ENCODE results near the gene SLC9A7. TPM values are rescaled to one million over a fixed set of nuclear protein-coding genes. Genes with fewer than 3 reads are reported as not detected.
A peak's percentile ranks its signal among the peaks of the same experiment; 100 is the strongest.

Gene SLC9A7
- polyA plus RNA-seq, 2 of the 4 experiments (the other 2 are of a cell fraction): 9.8 to 21.1 TPM

DNA sequence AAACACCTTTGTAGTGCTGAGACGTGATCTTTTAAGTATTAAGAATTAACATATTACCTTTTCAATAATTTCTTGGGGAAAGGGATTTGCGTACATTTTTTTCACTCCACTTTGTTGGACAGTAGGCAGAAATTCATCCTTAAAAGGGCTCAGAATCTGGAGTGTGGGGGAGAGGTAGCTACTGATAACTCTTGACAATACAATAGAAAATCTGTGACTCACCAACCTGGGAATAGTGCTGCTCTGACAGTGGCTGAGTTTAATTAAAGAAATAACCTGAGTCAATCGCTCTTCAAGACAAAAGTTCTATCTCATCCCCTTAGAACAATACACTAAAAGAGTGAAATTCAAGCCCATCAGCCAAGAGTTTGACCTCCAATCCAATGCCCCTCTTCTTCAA is 60.2 kb downstream of the SLC9A7 start:
- ChIA-PET POLR2A (no interaction called here), CTCF (interaction anchor here (1.1 kb wide), 1 partner anchor 10 kb away, joined by 3 read pairs; no protein-coding TSS in a partner anchor)
- H3K4me1 ChIP-seq: no peaks in the 10 kb centered on the region

DNA sequence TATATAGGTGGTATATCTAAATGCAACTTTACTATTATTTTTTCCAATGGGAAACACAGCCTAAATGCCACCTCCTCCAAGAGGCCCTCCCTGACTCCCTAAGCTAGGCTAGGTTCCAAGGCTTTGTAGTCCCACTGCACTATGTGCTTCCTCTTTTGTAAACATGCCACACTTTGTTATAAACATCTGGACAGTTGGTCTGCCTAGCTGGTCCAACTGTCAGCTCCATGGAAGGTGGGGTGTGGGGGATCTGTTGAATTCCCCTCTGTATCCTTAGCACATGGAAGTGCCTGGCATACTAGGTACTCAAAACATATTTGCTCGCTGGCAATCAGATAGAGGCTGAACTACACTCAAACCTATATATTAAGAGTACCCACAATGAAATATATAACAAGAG is 63.4 kb downstream of the SLC9A7 start:
- H3K4me3 ChIP-seq: no peak overlapping the region
- no peak overlapping the region for H3K4me2 ChIP-seq
- no peak for DNase-seq (ENCODE audit: low read depth in 1 of 2, low spot score in 1 of 2)
- POLR2A ChIA-PET: no interaction called here
- no peak overlapping the region for H3K27ac ChIP-seq
- H3K9me3 ChIP-seq: no peaks in the 10 kb centered on the region
- CTCF ChIA-PET: no interaction called here
- no peaks in the 10 kb centered on the region for H3K4me1 ChIP-seq
- WGBS (ENCODE audit: missing lambda C conversion rate): 84% methylated on average over 1 of the region's 1 CpG
- ATAC-seq: no peak
- no peak for TF ChIP-seq MAZ (IDR thresholded peaks at IDR 0.05; ENCODE audit: borderline replicate concordance, low read depth, low read length)
- no peak for TF ChIP-seq HOXB13 (CRISPR knock-in tag; IDR thresholded peaks at IDR 0.05; ENCODE audit: low read depth)
- TF ChIP-seq ESRRA (IDR thresholded peaks at IDR 0.05; ENCODE audit: borderline replicate concordance, low read length): no peak
- no peak for TF ChIP-seq RCOR1 (IDR thresholded peaks at IDR 0.05; ENCODE audit: low read depth, low read length)
- no peak for TF ChIP-seq ZSCAN20 (CRISPR knock-in tag; IDR thresholded peaks at IDR 0.05)
- TF ChIP-seq KDM5A (IDR thresholded peaks at IDR 0.05): no peak
- no peak for TF ChIP-seq POLR2A (IDR thresholded peaks at IDR 0.05; ENCODE audit: low read length)
- no peak for TF ChIP-seq FOSB (CRISPR knock-in tag; IDR thresholded peaks at IDR 0.05)
- no peak for TF ChIP-seq RARB (CRISPR knock-in tag; IDR thresholded peaks at IDR 0.05)
- no peak for TF ChIP-seq MYC (IDR thresholded peaks at IDR 0.05; ENCODE audit: borderline replicate concordance, low read length)
- no peak for TF ChIP-seq RNF2 (IDR thresholded peaks at IDR 0.05; ENCODE audit: borderline replicate concordance, low read depth)
- TF ChIP-seq EHF (CRISPR knock-in tag; IDR thresholded peaks at IDR 0.05): no peak
- TF ChIP-seq JUN (IDR thresholded peaks at IDR 0.05): no peak
- TF ChIP-seq SREBF2 (IDR thresholded peaks at IDR 0.05): no peak
- no peak for TF ChIP-seq KDM1A (IDR thresholded peaks at IDR 0.05; ENCODE audit: low read depth)
- TF ChIP-seq TP53 (CRISPR knock-in tag; IDR thresholded peaks at IDR 0.05): no peak
- TF ChIP-seq ZNF302 (CRISPR knock-in tag; IDR thresholded peaks at IDR 0.05): no peak
- no peak for TF ChIP-seq E2F6 (IDR thresholded peaks at IDR 0.05; ENCODE audit: borderline replicate concordance, low read depth)
- FAIRE-seq: peak; percentile 7

More for the DNA sequence above, 60.2 kb downstream of the SLC9A7 start:
- Histone ChIP-seq H3K4me3 (no peak overlapping the region), H3K4me2 (no peak overlapping the region), H3K27ac (no peak overlapping the region), H3K9me3 (no peaks in the 10 kb centered on the region)
- TF ChIP-seq TP53 (CRISPR knock-in tag; IDR thresholded peaks at IDR 0.05) (no peak), CEBPB (IDR thresholded peaks at IDR 0.05) (no peak), ZFP36 (IDR thresholded peaks at IDR 0.05; ENCODE audit: borderline replicate concordance, partially characterized antibody) (no peak), FOSB (CRISPR knock-in tag; IDR thresholded peaks at IDR 0.05) (no peak), HDAC2 (IDR thresholded peaks at IDR 0.05) (no peak), RFX5 (IDR thresholded peaks at IDR 0.05) (no peak), MAZ (IDR thresholded peaks at IDR 0.05; ENCODE audit: borderline replicate concordance, low read depth, low read length) (no peak), MYC (IDR thresholded peaks at IDR 0.05; ENCODE audit: borderline replicate concordance, low read length) (no peak), MAX (IDR thresholded peaks at IDR 0.05) (no peak)
- DNase-seq (ENCODE audit: low read depth in 1 of 2, low spot score in 1 of 2) (no peak), FAIRE-seq (peak; percentile 67), ATAC-seq (no peak)
- WGBS (ENCODE audit: missing lambda C conversion rate): 87% methylated on average over 3 of the region's 3 CpGs

GRCh38 chrX:46694549-46694948 is 64.4 kb downstream of the SLC9A7 start:
- ChIA-PET POLR2A (no interaction called here), CTCF (no interaction called here)
- FAIRE-seq (no peak), DNase-seq (ENCODE audit: low read depth in 1 of 2, low spot score in 1 of 2) (no peak), ATAC-seq (no peak)
- 98% methylated on average over 2 of the region's 2 CpGs for WGBS (ENCODE audit: missing lambda C conversion rate)
- Histone ChIP-seq H3K27ac (no peak overlapping the region), H3K4me3 (no peak overlapping the region), H3K4me2 (no peak overlapping the region), H3K4me1 (no peaks in the 10 kb centered on the region), H3K9me3 (no peaks in the 10 kb centered on the region)
- no peak for TF ChIP-seq RCOR1 (IDR thresholded peaks at IDR 0.05; ENCODE audit: low read depth, low read length)
- no peak for TF ChIP-seq CTCF (IDR thresholded peaks at IDR 0.05)
- no peak for TF ChIP-seq ZNF302 (CRISPR knock-in tag; IDR thresholded peaks at IDR 0.05)
- TF ChIP-seq RNF2 (IDR thresholded peaks at IDR 0.05; ENCODE audit: borderline replicate concordance, low read depth): no peak
- no peak for TF ChIP-seq RFX5 (IDR thresholded peaks at IDR 0.05)
- TF ChIP-seq ZC3H11A (IDR thresholded peaks at IDR 0.05): no peak
- TF ChIP-seq POLR2A (IDR thresholded peaks at IDR 0.05; ENCODE audit: low read length): no peak
- TF ChIP-seq HOXA7 (CRISPR knock-in tag; IDR thresholded peaks at IDR 0.05): no peak
- no peak for TF ChIP-seq CHD4 (IDR thresholded peaks at IDR 0.05; ENCODE audit: borderline replicate concordance)
- TF ChIP-seq USF2 (IDR thresholded peaks at IDR 0.05): no peak
